Duodenal mucosa (tissue), 2 donors: ENCODE measurements around the gene SDK1.
"Not testable (repeated sequence)": the region's sequence is repeated elsewhere in the genome, so short reads cannot be mapped to it uniquely, and the experiment has no call there.

Experiments used
- H3K27ac ChIP-seq: one replicate; pipeline ENCODE4 v1.7.0; 2013; ENCODE audit warnings: low read depth, low read length
- H3K27me3 ChIP-seq, 2 donors: one replicate each; pipeline ENCODE4 v1.7.0; 2013; ENCODE audit warnings: low read length in 2 of 2, control low read depth in 1 of 2; ENCODE audit not compliant: insufficient read depth in 2 of 2, control insufficient read depth in 1 of 2
- H3K36me3 ChIP-seq, 2 donors: one replicate each; pipeline ENCODE4 v1.7.0; 2013; ENCODE audit warnings: low read length in 2 of 2, control low read depth in 1 of 2; ENCODE audit not compliant: insufficient read depth in 2 of 2, control insufficient read depth in 1 of 2
- H3K4me1 ChIP-seq, 2 donors: one replicate each; pipeline ENCODE4 v1.7.0; 2013; ENCODE audit warnings: low read length in 2 of 2, control low read depth in 1 of 2; ENCODE audit not compliant: insufficient read depth in 2 of 2, control insufficient read depth in 1 of 2
- H3K4me3 ChIP-seq, 2 donors: one replicate each; pipeline ENCODE4 v1.7.0; 2013; ENCODE audit warnings: low read length in 2 of 2, low read depth in 1 of 2
- H3K9ac ChIP-seq, 2 donors: one replicate each; pipeline ENCODE4 v1.7.0; 2013; ENCODE audit warnings: low read length in 2 of 2, low read depth in 1 of 2
- H3K9me3 ChIP-seq, 2 donors: one replicate each; pipeline ENCODE4 v1.7.0; 2013; ENCODE audit warnings: low read length in 2 of 2, control low read depth in 1 of 2; ENCODE audit not compliant: control insufficient read depth in 1 of 2

The SDK1 gene

GRCh38 chr7:4235596-4235995, 934.5 kb downstream of the SDK1 start:
- Histone ChIP-seq H3K4me1 (no peaks in the 10 kb centered on the region), H3K9ac (no peak overlapping the region), H3K4me3 (no peak overlapping the region), H3K9me3 (no peaks in the 10 kb centered on the region), H3K27ac (no peak overlapping the region), H3K36me3 (no peaks in the 10 kb centered on the region), H3K27me3 (no peaks in the 10 kb centered on the region)

- Histone ChIP-seq H3K9ac (no peak overlapping the region), H3K4me3 (no peak overlapping the region), H3K27me3 (no peaks in the 10 kb centered on the region), H3K9me3 (no peaks in the 10 kb centered on the region), H3K4me1 (no peaks in the 10 kb centered on the region), H3K27ac (no peak overlapping the region), H3K36me3 (no peaks in the 10 kb centered on the region)
Measured at GRCh38 chr7:4236389-4236788, 935.3 kb downstream of the SDK1 start.

GRCh38 chr7:4236873-4237272, 935.8 kb downstream of the SDK1 start:
- not testable (repeated sequence) for H3K4me1 ChIP-seq, H3K36me3 ChIP-seq, H3K9me3 ChIP-seq, H3K27ac ChIP-seq, H3K4me3 ChIP-seq, H3K27me3 ChIP-seq, H3K9ac ChIP-seq

- H3K36me3 ChIP-seq: no peaks in the 10 kb centered on the region
- no peaks in the 10 kb centered on the region for H3K9me3 ChIP-seq
- H3K27me3 ChIP-seq: no peaks in the 10 kb centered on the region
- no peak overlapping the region for H3K27ac ChIP-seq
- no peak overlapping the region for H3K9ac ChIP-seq
- H3K4me3 ChIP-seq: no peak overlapping the region
- no peaks in the 10 kb centered on the region for H3K4me1 ChIP-seq
Measured at GRCh38 chr7:4237296-4238235, 936.5 kb downstream of the SDK1 start.

DNA sequence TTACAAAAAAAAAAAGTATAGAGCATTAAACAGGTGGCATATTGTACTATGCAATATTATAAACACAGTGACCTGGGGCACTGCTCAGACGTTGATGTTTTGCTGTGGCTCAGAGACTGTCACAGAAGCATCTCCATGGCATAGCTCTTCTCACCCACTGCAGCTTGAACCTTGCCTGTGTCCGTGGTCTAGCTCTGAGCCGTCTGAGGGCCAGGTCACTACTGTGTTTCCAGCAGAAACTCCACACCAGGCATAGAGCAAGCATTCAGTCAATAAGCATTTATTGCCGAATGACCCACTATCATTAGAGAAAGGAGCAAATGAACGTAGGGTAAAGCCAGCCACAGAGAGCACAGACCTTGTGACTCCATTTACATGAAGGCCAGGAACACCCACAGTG, 937.8 kb downstream of the SDK1 start:
- Histone ChIP-seq H3K9me3 (no peaks in the 10 kb centered on the region), H3K4me3 (no peak overlapping the region), H3K36me3 (no peaks in the 10 kb centered on the region), H3K27me3 (no peaks in the 10 kb centered on the region), H3K4me1 (no peaks in the 10 kb centered on the region), H3K27ac (no peak overlapping the region), H3K9ac (no peak overlapping the region)

- H3K9me3 ChIP-seq: no peaks in the 10 kb centered on the region
- no peak overlapping the region for H3K4me3 ChIP-seq
- no peaks in the 10 kb centered on the region for H3K4me1 ChIP-seq
- no peak overlapping the region for H3K9ac ChIP-seq
- H3K27me3 ChIP-seq: no peaks in the 10 kb centered on the region
- no peaks in the 10 kb centered on the region for H3K36me3 ChIP-seq
- H3K27ac ChIP-seq: no peak overlapping the region
Measured at GRCh38 chr7:4240042-4240441, 939.0 kb downstream of the SDK1 start.

DNA sequence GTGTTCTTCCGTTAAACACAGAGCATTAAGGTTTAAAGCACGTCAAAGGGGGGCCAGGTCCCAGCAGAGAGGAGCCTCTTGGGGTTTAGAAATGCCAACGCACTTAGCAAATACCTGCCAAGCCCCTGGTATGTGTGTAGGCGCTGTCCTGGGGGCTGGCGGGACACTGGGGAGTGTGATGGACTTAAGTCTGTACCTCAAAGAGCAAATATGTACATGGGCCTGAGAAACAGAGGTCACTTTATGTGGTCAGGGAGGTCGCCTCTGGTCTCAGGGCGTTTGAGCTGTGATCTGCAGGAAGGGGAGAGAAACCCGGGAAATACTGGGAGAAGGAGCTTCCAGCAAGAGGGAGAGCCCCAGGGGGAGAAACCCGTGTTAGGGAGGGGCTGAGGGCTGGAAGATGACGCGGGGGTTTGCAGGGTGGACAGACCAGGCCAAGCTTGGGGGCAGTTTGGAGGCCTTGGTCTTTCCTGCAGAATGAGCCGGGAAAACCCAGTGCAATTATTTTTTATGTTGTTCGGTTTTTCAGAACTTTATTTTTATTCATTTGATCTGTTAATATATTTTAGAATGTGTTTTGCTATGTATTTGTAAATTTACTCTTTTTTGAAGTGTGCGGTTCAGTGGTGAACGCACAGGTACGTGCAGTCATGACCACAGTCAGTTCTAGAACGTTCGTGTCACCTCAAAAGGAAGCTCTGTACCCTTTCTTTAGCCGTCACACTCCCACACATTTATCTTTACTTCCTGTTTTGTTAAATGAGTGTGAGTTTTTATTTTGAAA, 939.7 kb downstream of the SDK1 start:
- no peaks in the 10 kb centered on the region for H3K4me1 ChIP-seq
- no peak overlapping the region for H3K27ac ChIP-seq
- H3K4me3 ChIP-seq: no peak overlapping the region
- H3K9me3 ChIP-seq: no peaks in the 10 kb centered on the region
- no peaks in the 10 kb centered on the region for H3K36me3 ChIP-seq
- no peaks in the 10 kb centered on the region for H3K27me3 ChIP-seq
- no peak overlapping the region for H3K9ac ChIP-seq

DNA sequence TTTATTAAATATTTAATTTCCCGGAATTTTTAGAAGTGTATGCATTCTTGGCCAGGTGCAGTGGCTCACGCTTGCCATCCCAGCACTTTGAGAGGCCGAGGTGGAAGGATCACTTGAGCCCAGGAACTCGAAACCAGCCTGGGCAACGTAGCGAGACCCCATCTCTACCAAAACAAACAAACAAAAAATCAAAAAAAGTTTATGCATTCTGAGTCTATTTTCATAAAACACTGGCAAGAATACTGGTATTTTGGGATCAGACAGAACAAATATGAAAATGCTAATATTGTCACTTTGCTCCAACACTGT, 940.2 kb downstream of the SDK1 start:
- no peak overlapping the region for H3K4me3 ChIP-seq

GRCh38 chr7:4241791-4242190, 940.7 kb downstream of the SDK1 start:
- Histone ChIP-seq H3K27ac (no peak overlapping the region), H3K27me3 (no peaks in the 10 kb centered on the region), H3K36me3 (no peaks in the 10 kb centered on the region), H3K4me1 (no peaks in the 10 kb centered on the region), H3K9ac (no peak overlapping the region), H3K9me3 (no peaks in the 10 kb centered on the region), H3K4me3 (no peak overlapping the region)

More for the DNA sequence above, 940.2 kb downstream of the SDK1 start:
- H3K27ac ChIP-seq: no peak overlapping the region
- H3K27me3 ChIP-seq: no peaks in the 10 kb centered on the region
- no peaks in the 10 kb centered on the region for H3K4me1 ChIP-seq
- H3K9me3 ChIP-seq: no peaks in the 10 kb centered on the region
- H3K36me3 ChIP-seq: no peaks in the 10 kb centered on the region
- H3K9ac ChIP-seq: no peak overlapping the region

DNA sequence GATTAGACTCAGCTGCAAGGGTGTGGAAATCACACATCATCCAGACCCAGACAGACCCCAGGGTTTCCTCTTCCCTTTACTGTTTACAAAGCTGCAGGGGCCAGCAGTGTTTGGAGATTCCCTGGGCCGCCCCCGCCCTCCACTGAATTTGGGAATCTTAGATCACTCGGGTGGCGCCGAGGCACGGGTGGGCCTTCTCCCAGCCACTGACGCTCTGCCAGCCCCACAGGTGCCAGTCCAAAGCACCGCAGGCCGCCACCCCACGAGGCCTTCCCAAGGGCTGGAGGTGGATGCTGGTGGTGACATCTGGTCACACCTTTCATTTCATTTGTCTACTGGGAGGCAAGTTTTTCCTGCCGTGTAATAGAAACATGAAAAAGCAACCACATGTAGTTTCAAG, 941.7 kb downstream of the SDK1 start:
- Histone ChIP-seq H3K36me3 (no peaks in the 10 kb centered on the region), H3K27me3 (no peaks in the 10 kb centered on the region)

More for the DNA sequence above, 941.7 kb downstream of the SDK1 start:
- H3K27ac ChIP-seq: no peak overlapping the region
- no peaks in the 10 kb centered on the region for H3K9me3 ChIP-seq
- no peak overlapping the region for H3K9ac ChIP-seq
- H3K4me3 ChIP-seq: no peak overlapping the region
- no peaks in the 10 kb centered on the region for H3K4me1 ChIP-seq
